PC-3 (cell line): ENCODE measurements around the gene TMEM242. TPM values are rescaled to one million over a fixed set of nuclear protein-coding genes. Genes with fewer than 3 reads are reported as not detected.
A peak's percentile ranks its signal among the peaks of the same experiment; 100 is the strongest.

ENCODE experiments used
- ATAC-seq: fragments of 200-7000 bp; cut with Tn5 transposase; 2 replicates; pipeline ENCODE4 v1.9.1; 2020; ENCODE audit warnings: mild to moderate bottlenecking, moderate library complexity
- BruUV-seq: library from RNA; stranded (reverse); fragments of 400-500 nt; replicated peaks from 2 replicates; lab custom pipeline; 2021; lab: Mats Ljungman, UMichigan
- CTCF ChIA-PET: fragments of 300-600 bp; sonication (Branson Sonifier 250); formaldehyde crosslinking; loops from one replicate; lab custom pipeline; 2022; ENCODE audit warnings: antibody characterized with exemption; lab: Charles Lee
- POLR2A ChIA-PET: fragments of 300-600 bp; sonication (Branson Sonifier 250); formaldehyde crosslinking; loops from one replicate; lab custom pipeline; 2022; ENCODE audit warnings: antibody characterized with exemption; ENCODE audit not compliant: unreplicated experiment; lab: Charles Lee
- DNase-seq: peaks from one replicate; pipeline ENCODE4 v3.0.0-alpha.2; 2015
- H2AFZ ChIP-seq: fragments of 300-600 bp; sonication (generic); 2 replicates; pipeline ENCODE4 v1.6.0; 2016; ENCODE audit warnings: antibody characterized with exemption, low read length
- H3F3A ChIP-seq: fragments of 300-600 bp; sonication (generic); one replicate; pipeline ENCODE4 v1.6.0; 2017; ENCODE audit warnings: antibody characterized with exemption, low read length, control low read depth, mild to moderate bottlenecking; ENCODE audit not compliant: unreplicated experiment
- H3K27ac ChIP-seq: fragments of 300-600 bp; sonication (generic); 2 replicates; pipeline ENCODE4 v1.5.1; 2016; ENCODE audit warnings: mild to moderate bottlenecking, low read length
- H3K27me3 ChIP-seq: fragments of 300-600 bp; sonication (generic); 2 replicates; pipeline ENCODE4 v1.6.1; 2016; ENCODE audit warnings: low read length, mixed read lengths
- H3K36me3 ChIP-seq: fragments of 300-600 bp; sonication (generic); 2 replicates; pipeline ENCODE4 v1.6.1; 2016; ENCODE audit warnings: low read depth, mixed run types, low read length, mixed read lengths
- H3K4me1 ChIP-seq: fragments of 300-600 bp; sonication (generic); 2 replicates; pipeline ENCODE4 v1.5.1; 2016; ENCODE audit warnings: low read length; ENCODE audit not compliant: insufficient read depth
- H3K4me2 ChIP-seq: fragments of 300-600 bp; sonication (generic); 2 replicates; pipeline ENCODE4 v1.6.0; 2016; ENCODE audit warnings: low read length
- H3K4me3 ChIP-seq: fragments of 300-600 bp; sonication (generic); 2 replicates; pipeline ENCODE4 v1.5.1; 2016; ENCODE audit warnings: mild to moderate bottlenecking, low read length, mixed read lengths
- H3K79me2 ChIP-seq: fragments of 300-600 bp; sonication (generic); 2 replicates; pipeline ENCODE4 v1.6.1; 2017; ENCODE audit warnings: low read length, mixed read lengths
- H3K9ac ChIP-seq: fragments of 300-600 bp; sonication (generic); 2 replicates; pipeline ENCODE4 v1.6.0; 2016; ENCODE audit warnings: mild to moderate bottlenecking, low read length
- H3K9me2 ChIP-seq: fragments of 300-600 bp; sonication (generic); replicated peaks from 2 replicates; pipeline ENCODE4 v1.6.1; 2016; ENCODE audit warnings: mixed run types, low read length, mixed read lengths
- H3K9me3 ChIP-seq: fragments of 300-600 bp; sonication (generic); 2 replicates; pipeline ENCODE4 v1.6.1; 2016; ENCODE audit warnings: low read length, mixed read lengths
- H4K20me1 ChIP-seq: fragments of 300-600 bp; sonication (generic); 2 replicates; pipeline ENCODE4 v1.6.1; 2016; ENCODE audit warnings: low read length, mixed read lengths
- CTCF ChIP-seq: fragments of 300-600 bp; sonication (generic); conservative IDR thresholded peaks from 2 replicates; pipeline ENCODE4 v1.5.1; 2017; ENCODE audit warnings: antibody characterized with exemption, low read depth, mild to moderate bottlenecking, low read length
- EZH2 ChIP-seq: fragments of 300-600 bp; sonication (generic); IDR thresholded peaks from one replicate; pipeline ENCODE4 v1.6.1; 2017; ENCODE audit warnings: antibody characterized with exemption, mild to moderate bottlenecking, low read length; ENCODE audit not compliant: unreplicated experiment
- EZH2phosphoT487 ChIP-seq: fragments of 300-600 bp; sonication (generic); IDR thresholded peaks from 2 replicates; pipeline ENCODE4 v1.6.1; 2018; ENCODE audit warnings: mild to moderate bottlenecking, antibody characterized with exemption, low read length, borderline replicate concordance
- intact Hi-C: fragments of 100-400 bp; cut with micrococcal nuclease; formaldehyde crosslinking; loops from 2 replicates; pipeline ENCODE4 v1.9.0; 2023
- total RNA-seq: library from RNA; depleted of rRNA; stranded (reverse); fragments of >200 nt; gene quantifications from 2 replicates; pipeline ENCODE4 v1.2.3, GENCODE V29; 2014

TMEM242 gene
- total RNA-seq, 1 experiment from 2014 or later: 7.9 TPM

- no peak overlapping the region for H2AFZ ChIP-seq
- BruUV-seq: no TSS peak
- no peak for DNase-seq
- no peak overlapping the region for H3K9ac ChIP-seq
- no peaks in the 10 kb centered on the region for H3K36me3 ChIP-seq
- H3K9me3 ChIP-seq: no peaks in the 10 kb centered on the region
- ATAC-seq: no peak
- no peak overlapping the region for H3K4me2 ChIP-seq
- POLR2A ChIA-PET: no interaction called here
- H3K27ac ChIP-seq: no peak overlapping the region
- CTCF ChIA-PET: interaction anchor here (0.6 kb wide), 1 partner anchor 287 kb away, joined by 5 read pairs; no protein-coding TSS in a partner anchor
- peaks cover 13% of the 10 kb centered on the region for H3K79me2 ChIP-seq
- intact Hi-C loops: no loop called here
- H3K9me2 ChIP-seq: no peaks in the 10 kb centered on the region
- no peaks in the 10 kb centered on the region for H3K27me3 ChIP-seq
- no peaks in the 10 kb centered on the region for H3F3A ChIP-seq
- TF ChIP-seq CTCF: no peak
- no peak for TF ChIP-seq EZH2
- no peak for TF ChIP-seq EZH2phosphoT487
- no peak overlapping the region for H3K4me3 ChIP-seq
- H3K4me1 ChIP-seq: peaks cover 29% of the 10 kb centered on the region
- H4K20me1 ChIP-seq: no peaks in the 10 kb centered on the region
Observed at GRCh38 chr6:157326979-157327378, 3.7 kb upstream of the TMEM242 start.

- CTCF ChIA-PET: no interaction called here
- H3K27ac ChIP-seq: no peak overlapping the region
- no peak for ATAC-seq
- H3K4me3 ChIP-seq: no peak overlapping the region
- TF ChIP-seq CTCF (no peak), EZH2 (no peak), EZH2phosphoT487 (no peak)
- POLR2A ChIA-PET: no interaction called here
- H3K36me3 ChIP-seq: no peaks in the 10 kb centered on the region; the same call in 1 of the 2 replicates
- DNase-seq: no peak
- H3F3A ChIP-seq: no peaks in the 10 kb centered on the region
- peaks cover 20% of the 10 kb centered on the region for H3K79me2 ChIP-seq
- BruUV-seq: no TSS peak
- H3K9me2 ChIP-seq: no peaks in the 10 kb centered on the region
- H3K27me3 ChIP-seq: no peaks in the 10 kb centered on the region
- H3K9ac ChIP-seq: no peak overlapping the region
- intact Hi-C loops: no loop called here
- H4K20me1 ChIP-seq: no peaks in the 10 kb centered on the region
- H3K4me2 ChIP-seq: no peak overlapping the region
- H3K4me1 ChIP-seq: peaks cover 28% of the 10 kb centered on the region
- no peak overlapping the region for H2AFZ ChIP-seq
- no peaks in the 10 kb centered on the region for H3K9me3 ChIP-seq
Observed at GRCh38 chr6:157325069-157325805, 1.9 kb upstream of the TMEM242 start.

GRCh38 chr6:157323966-157324300 is 614 bp upstream of the TMEM242 start:
- Histone ChIP-seq H3K79me2 (peaks cover 20% of the 10 kb centered on the region), H3K9me2 (no peaks in the 10 kb centered on the region), H3K36me3 (no peaks in the 10 kb centered on the region; the same call in 1 of the 2 replicates), H3K4me1 (peaks cover 16% of the 10 kb centered on the region), H2AFZ (peak overlapping the region; percentile 91), H3K9ac (peak overlapping the region; percentile 84), H3K9me3 (no peaks in the 10 kb centered on the region), H4K20me1 (no peaks in the 10 kb centered on the region), H3F3A (no peaks in the 10 kb centered on the region), H3K4me2 (peak overlapping the region; percentile 85), H3K27me3 (no peaks in the 10 kb centered on the region), H3K27ac (peak overlapping the region; percentile 56), H3K4me3 (peak overlapping the region; percentile 85)
- TF ChIP-seq CTCF (no peak), EZH2 (no peak), EZH2phosphoT487 (no peak)
- ChIA-PET POLR2A (interaction anchor here (0.6 kb wide), 2 partner anchors 10 to 35 kb away, joined by 3 read pairs; no protein-coding TSS in a partner anchor), CTCF (interaction anchor here (1.3 kb wide), 1 partner anchor 9 kb away, joined by 7 read pairs; no protein-coding TSS in a partner anchor)
- ATAC-seq (peak; percentile 77), DNase-seq (peak; percentile 73)
- intact Hi-C loops: loop anchor here (2.0 to 5.0 kb wide), 2 partner anchors 57 to 103 kb away; partner anchors contain the start of gene ZDHHC14
- no TSS peak for BruUV-seq
